HT1080 (cell line): Measurements from ENCODE around the gene CYP4Z1. TPM values are rescaled to one million over a fixed set of nuclear protein-coding genes. Genes with fewer than 3 reads are reported as not detected.
"Not testable (repeated sequence)": the region's sequence is repeated elsewhere in the genome, so short reads cannot be mapped to it uniquely, and the experiment has no call there.

Experiments
- DNase-seq: peaks from one replicate; pipeline ENCODE4 v3.0.0-alpha.2; 2015; ENCODE audit warnings: low read depth
- polyA plus RNA-seq, 2 experiments: library from polyadenylated mRNA; depleted of rRNA; stranded (reverse); fragments of >200 nt; gene quantifications; 2 replicates each; pipeline ENCODE4 v1.2.3, GENCODE V29; 2015
- total RNA-seq: library from RNA; depleted of rRNA; stranded (reverse); fragments of >200 nt; shearing (Covaris generic); gene quantifications from 2 replicates; pipeline ENCODE4 v1.2.3, GENCODE V29; 2014; rRNA removed

Gene CYP4Z1, protein sequence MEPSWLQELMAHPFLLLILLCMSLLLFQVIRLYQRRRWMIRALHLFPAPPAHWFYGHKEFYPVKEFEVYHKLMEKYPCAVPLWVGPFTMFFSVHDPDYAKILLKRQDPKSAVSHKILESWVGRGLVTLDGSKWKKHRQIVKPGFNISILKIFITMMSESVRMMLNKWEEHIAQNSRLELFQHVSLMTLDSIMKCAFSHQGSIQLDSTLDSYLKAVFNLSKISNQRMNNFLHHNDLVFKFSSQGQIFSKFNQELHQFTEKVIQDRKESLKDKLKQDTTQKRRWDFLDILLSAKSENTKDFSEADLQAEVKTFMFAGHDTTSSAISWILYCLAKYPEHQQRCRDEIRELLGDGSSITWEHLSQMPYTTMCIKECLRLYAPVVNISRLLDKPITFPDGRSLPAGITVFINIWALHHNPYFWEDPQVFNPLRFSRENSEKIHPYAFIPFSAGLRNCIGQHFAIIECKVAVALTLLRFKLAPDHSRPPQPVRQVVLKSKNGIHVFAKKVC
- total RNA-seq, result not detected in 2 replicates
- polyA plus RNA-seq (2015; cell fraction: cytosol; rRNA removed), result not detected in 2 replicates
- not detected in 2 replicates for polyA plus RNA-seq (2015; cell fraction: nucleus; rRNA removed)

DNA sequence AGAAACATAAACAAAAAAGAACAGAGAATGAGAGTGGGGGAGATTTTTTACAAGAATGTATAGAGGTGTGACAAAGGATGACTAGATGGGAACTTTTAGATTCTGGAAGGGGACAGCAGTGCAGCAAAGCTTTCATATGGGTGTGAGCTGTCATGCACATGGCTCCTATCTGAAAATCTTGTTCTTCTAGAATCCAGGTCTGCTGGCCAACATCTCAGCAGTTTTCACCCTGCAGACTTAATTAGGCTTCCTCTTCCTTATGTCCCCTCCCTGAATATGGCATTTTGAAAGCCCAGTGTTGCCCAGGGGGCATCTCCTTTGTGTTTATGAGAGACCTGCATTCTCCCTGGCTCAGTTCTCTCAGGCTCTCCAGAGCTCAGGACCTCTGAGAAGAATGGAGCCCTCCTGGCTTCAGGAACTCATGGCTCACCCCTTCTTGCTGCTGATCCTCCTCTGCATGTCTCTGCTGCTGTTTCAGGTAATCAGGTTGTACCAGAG, at the start of gene CYP4Z1:
TSS of gene CYP4Z1 (plus strand) at position 135 of the 498 bp plus-strand sequence. CDS start at position 395, 260 bp downstream.
- DNase-seq, result no peak

DNA sequence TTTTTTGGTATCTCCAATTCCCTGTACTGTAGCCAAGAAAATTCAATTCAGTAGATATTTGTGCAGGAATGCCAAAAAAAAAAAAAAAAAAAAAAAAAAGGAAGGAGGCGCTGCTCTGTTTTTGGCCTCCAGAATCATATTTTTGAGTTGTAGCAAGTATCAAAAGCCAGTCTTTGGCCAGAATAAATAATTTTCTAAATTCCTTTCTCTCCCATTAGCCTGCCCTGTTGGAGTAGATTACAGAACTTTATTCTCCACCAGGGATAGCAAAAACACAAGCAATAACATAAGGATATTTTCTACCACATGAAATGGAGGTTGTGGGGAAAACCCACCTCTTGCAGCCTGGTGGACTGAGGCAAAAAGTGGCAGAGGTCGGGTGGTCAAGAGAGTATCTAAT, 46.0 kb upstream of the CYP4Z1 start:
- no peak for DNase-seq

DNA sequence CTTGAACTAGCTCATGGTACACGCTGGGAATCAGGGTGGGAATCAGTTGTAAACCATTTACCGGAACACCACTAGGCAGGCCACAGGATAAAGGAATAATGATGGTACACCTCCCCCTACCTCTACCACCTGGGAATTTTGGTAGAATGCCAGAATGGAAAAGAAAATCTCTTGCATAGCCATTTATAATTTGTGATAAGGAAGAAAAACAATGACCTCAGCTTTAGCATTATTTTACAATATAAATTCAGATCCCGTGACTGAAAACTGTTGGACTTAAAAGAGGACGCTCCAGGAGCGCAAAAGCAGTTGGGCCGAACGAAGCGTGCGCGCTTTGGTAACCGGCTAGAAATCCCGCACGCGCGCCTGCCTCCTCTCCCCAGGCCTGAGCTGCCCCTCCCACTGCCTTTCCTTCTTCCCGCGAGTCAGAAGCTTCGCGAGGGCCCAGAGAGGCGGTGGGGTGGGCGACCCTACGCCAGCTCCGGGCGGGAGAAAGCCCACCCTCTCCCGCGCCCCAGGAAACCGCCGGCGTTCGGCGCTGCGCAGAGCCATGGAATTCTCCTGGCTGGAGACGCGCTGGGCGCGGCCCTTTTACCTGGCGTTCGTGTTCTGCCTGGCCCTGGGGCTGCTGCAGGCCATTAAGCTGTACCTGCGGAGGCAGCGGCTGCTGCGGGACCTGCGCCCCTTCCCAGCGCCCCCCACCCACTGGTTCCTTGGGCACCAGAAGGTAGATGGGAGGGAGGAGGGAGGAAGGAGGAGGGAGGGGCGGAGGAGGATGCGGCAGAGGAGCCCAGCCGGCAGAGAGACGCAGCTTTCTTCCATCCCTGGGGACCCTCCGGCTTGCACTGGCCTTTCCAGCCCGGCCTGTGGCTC, 43.5 kb upstream of the CYP4Z1 start, which contains the start of gene CYP4X1:
TSS of gene CYP4X1 (plus strand) at position 402 of the 873 bp plus-strand sequence. CDS start at position 551, 149 bp downstream.
- no peak for DNase-seq

DNA sequence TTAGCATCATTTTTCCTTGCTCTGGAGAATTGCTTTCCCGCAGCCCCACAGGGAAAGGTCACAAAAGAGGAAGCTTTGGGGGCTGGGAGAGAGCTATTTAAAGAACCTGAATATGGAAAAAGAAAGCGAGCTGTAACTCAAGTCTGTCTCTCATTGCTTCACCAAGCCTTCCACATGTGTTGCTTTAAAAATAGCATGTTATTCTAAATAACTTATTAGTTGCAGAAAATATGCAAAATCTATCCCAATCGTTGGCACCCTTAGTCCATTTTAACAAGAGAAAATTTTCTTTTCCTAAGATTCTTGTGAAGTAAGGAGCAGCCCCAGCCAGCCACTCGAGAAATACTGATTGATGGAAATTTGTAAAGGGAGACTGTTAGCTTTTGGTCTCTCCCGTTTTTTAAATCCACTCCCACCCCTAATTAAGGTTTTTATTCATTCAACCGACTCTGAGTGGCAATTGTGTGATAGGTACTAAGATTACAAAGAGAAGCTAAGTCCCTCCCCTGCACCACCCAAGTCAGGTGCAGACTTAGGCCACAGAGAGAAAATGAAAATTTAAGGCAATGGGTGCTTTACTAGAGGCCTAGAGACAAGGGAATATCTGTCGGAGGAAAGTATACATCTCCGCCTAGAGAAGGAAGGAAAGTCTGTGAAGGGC, 42.8 kb upstream of the CYP4Z1 start:
- no peak for DNase-seq

DNA sequence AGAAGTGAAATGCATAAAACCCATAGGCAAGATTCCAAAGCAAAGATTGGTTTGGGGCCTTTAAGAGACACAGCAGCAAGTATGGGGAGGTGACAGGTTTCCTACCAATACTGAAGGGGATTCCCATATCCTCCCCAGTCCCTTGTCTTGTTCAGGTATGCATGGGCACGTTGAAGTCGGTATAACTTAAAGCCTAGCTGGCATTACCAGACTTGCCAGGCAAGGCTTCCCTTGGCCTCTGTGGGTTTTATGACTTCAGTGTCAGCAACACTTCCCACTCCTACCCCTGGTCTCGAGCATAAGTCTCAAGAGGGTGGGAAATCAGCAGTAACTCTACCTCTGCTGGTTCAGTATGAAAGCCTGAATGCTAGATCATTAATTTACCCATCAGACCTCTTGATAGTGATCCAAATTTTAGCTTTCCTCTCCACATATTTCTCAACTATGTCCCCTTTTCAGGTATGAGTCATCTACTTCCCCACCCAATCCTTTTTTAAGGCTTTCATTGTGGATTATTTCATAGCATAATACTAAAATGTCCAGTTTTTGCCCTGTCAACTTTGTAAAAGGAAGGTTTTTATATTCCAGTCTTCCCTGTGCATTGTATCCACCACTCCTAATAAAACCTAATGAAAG, 36.7 kb upstream of the CYP4Z1 start:
- no peak for DNase-seq

DNA sequence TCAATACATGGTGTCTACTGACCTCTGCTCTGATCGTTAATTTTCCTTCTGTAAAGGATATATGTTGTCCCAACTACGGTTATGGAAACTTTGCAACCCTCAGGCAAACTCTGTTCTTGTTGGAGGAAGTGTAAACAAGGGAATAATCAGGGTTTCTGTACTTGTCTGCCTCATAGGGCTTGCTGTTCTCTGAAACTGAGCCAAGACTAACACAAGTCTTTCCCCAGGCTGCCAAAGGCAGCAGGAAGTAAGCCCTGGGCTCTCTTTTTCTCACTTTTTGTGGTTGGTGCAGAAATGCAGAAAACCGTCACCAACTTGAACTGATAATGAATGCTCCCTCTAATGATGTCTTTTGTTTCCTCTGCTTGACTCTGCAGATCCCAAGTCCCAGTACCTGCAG, 36.0 kb upstream of the CYP4Z1 start:
- DNase-seq, result peak; percentile 62

DNA sequence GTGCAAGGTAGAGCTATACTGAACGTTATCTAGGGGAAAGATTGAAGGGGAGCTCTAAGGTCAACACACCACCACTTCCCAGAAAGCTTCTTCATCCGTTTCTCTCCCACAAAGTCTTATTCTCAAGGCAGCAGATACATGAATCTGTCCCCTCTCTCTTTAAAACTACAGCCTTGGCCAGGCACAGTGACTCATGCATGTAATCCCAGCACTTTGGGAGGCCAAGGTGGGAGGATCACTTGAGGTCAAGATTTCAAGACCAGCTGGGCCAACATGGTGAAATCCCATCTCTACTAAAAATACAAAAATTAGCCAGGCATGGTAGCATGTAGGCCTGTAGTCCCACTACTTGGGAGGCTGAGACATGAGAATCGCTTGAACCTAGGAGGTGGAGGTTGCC, 35.4 kb upstream of the CYP4Z1 start:
- peak; percentile 21 for DNase-seq

DNA sequence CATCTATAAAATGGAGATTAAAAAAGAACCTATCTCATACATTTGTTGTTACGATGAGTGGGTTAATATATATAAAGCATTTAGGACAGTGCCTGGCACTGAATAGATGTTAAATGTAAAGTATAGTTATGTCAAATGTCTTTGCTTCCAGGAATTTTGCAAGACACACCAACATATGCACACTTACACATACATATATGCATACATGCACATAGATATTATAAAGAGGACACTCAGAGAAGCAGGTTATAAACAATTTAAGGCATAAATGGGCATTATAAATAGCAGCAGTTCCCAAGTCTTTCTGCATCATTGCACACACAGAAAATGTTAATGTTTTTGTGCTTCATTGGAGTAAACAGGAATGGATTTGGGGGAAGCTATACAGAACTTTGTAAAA, 30.3 kb upstream of the CYP4Z1 start:
- no peak for DNase-seq

DNA sequence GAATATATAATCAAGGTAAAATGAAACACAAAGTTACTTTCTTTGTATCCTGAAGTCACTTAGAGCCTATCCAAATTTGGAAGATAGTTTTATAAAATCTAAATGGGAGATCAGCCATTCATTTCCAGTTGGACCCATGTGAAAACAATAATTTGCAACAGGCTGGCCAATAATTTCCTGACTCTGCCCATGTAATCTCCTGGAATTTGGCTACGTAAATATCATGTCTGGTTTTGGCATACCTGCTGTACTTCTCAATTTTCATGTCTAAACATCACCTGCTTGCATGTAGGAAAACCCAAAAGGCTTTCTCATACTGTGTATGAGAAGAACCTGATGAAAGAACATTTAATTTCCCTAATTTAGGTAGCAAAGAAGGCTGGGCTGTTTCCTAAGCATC, 7.7 kb upstream of the CYP4Z1 start:
- no peak for DNase-seq

DNA sequence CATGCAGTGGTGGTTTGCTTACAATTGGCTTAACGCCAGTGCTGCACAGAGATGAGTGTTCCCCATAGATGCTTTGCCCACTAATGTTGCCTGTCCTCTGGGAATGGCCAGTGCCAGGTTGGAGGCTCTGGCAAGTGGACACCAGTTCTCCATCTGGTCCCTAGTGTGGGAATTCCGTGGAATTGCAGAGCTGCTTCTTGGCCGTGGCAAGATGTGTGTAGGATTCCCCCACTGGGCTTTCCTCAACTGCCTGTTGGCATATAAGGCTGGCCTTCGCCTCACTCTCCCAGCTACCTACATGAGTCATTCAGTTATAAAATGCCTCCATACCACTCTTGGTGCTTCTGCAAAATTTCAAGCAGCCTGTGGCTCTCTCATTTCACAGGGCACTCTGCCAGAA, 2.0 kb downstream of the CYP4Z1 start:
- DNase-seq, result not testable (repeated sequence)

DNA sequence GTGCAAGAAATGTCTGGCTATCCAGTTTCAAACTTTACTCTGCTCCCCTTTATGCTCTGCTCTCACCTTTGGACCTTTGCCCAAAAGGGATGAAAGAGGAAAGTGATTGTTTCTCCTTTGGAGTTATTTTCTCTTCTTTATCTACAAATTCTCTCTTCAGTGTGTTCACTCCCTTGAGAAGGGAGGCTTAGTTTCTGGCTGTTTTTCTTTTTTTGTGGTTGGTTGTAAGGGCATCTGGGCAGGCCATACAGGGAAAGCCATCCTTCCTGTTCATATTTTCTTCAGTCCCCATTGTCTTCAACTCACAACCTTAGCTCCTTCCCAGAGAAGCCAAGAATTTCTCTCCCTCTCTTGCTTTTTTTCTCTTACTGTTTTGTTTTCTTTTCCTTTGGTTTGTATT, 2.5 kb downstream of the CYP4Z1 start:
- not testable (repeated sequence) for DNase-seq

DNA sequence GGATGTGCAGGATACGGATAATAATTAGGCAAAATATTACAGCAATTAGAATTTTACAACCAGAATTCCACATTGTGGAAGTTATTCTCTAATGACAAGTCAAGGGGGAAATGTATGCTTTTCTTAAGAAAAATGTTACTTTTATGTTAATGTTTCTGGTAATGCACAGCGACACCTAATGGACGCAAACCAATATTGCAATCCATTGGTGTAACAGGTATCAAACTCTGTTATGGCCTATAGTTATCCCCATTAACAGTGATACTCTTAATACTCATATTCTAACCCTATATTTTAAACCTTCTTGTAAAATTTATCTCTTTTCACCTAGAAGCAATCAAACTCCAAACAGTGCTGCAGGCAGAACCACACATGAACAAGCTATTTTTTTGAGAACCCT, 22.3 kb downstream of the CYP4Z1 start:
- DNase-seq, result not testable (repeated sequence)

DNA sequence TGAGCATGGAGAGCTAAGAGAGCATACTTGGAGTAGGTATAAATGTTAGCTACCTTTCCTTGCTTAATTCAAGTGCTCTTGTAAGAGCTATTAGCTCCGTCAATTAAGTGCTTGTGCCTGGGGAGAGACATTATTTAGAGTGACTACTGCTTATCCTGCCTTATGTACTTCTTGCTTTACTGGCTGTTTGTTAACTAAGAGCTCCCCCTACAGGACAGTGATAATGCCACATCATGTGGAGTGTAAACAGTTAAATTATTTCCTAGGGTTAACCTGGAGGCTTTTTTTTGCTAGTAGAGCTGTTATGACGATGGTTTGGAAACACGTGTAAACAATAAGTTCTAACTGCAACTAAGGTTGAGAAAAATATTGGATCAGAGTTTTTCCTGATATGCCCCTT, 24.4 kb downstream of the CYP4Z1 start:
- DNase-seq, result not testable (repeated sequence)

DNA sequence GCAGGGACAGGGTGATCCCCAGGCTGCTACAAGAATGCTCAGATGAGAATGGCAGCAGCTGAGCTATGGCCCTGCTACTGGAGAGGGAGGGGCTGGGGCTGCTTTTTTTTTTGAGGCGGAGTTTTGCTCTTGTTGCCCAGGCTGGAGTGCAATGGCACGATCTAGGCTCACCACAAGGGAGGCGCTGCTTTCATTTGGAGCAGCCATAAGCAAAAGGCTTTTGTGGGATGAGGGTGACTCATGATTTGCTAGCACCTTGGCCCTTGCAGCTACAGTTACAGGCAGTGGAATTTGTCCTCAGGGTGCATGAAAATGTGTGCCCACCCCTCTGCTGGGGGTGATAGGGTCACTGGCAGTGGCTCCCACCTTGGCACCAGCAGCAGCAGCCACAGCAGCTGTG, 37.8 kb downstream of the CYP4Z1 start:
- DNase-seq, result peak; percentile 68

DNA sequence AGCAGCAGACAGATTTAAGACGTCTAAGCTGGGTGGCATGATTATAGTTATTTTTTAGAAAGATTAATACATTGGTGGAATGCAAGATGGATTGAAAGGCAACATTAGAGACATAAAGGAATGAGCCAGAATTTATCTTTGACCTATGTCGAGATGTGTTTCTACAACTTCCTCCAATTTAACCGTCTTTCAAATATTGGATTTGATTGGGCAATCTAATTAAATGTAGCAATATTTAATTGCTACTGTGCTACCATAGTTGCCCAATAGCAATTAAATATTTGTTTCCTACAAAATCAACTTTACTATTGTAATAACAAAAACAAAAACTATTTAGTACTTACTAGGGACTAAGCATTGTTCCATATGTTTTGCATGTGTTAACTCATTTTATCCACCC, 39.8 kb downstream of the CYP4Z1 start:
- DNase-seq, result no peak

DNA sequence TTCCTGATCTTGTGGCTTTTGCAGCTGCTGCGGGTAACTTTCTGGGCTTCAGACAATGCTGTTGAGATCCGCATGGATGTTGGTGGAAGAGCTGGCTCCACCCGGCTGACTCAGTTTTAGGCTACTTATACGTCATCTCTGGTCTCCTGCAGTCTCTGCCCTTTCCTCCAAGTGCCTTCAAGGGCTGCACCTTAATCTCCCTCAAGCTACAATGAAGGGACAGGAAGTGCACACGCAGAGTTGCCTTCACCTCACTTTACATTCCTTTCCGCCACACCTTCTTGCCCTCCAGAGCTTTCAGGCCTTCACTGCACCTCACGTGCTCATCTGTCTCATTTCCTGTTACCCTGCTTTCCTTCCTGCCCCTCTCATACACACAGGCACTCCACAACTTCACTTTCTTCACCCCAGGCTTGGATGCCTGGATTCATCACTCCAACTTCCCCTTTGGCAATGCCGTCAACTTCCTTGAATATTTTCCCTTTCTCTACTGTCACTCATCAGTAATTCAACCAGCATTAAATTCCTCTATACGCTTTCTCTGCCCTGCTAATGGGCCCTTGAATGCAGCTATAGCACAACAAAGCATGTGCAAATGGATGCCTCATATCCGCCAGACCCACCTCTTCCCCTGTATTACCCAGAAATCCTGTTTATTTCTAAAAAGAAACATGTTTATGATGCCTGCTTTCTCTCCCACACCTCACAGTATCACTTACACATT, 41.0 kb downstream of the CYP4Z1 start:
- peak; percentile 97 for DNase-seq

DNA sequence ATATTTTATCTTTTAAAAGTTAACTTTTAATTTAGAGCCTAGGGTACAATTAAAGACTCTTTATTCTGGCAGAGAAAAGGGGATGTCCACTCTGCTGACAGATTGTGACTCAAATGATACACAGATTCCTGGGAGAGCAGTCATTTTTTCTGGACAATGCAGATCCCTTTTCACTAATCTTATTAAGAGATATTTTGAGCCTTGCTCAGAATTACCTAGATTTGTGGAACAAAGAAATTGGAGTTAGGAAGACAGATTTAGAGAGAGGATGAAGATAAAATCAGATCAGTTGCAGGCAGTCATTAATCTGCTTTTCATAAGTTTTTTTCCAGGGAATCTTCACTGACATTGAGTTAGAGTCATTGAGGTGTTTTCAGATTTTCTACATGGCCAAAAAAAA, 42.5 kb downstream of the CYP4Z1 start:
- peak; percentile 57 for DNase-seq

DNA sequence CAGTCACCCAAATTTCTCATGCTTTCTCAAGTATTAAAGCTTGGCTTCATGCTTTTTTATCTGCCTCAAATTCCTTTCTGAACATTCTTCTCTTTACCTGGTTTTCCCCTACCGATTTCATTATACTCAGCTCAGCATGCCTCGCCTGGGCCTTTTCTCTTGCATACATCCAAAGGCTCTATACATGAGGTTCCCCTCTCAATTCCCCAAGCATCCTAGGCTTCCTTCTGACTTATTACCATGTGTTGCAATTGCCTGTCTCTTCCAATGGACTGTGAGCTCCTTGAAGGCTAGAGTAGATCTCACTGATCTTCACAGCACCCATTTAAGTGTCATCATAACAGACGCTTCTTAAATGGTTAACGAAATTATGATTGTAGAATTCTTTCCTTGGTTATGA, 46.1 kb downstream of the CYP4Z1 start:
- DNase-seq, result no peak

DNA sequence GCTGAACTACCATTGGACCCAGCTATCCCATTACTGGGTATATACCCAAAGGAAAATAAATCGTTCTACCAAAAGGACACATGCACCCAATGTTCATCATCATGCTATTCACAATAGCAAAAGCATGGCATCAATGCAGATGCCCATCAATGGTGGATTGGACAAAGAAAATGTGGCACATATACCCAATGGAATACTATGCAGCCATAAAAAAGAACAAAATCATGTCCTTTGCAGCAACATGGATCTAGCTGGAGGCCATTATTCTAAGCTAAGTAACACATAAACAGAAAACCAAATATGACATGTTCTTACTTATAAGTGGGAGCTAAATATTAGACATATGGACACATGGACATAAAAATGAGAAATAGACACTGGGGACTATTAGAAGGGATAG, 54.0 kb downstream of the CYP4Z1 start:
- not testable (repeated sequence) for DNase-seq

DNA sequence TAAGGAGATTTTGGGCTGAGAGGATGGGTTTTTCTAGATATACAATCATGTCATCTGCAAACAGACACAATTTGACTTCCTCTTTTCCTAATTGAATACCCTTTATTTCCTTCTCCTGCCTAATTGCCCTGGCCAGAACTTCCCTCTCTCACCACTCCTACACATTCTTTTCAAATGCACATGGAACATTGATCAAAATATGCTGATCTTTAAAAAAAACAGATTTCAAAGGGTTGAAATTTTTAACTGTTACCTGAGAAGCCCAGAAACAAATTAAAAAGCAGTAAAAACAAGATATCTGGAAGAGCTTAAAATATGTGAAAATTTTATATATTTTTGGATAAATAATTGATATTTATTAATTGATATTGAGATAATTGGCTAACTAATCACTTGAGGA, 57.8 kb downstream of the CYP4Z1 start:
- DNase-seq, result not testable (repeated sequence)
